Karpas-422 (cell line): ENCODE data around the gene KBTBD3. TPM values are rescaled to one million over a fixed set of nuclear protein-coding genes. Genes with fewer than 3 reads are reported as not detected.
A peak's percentile ranks its signal among the peaks of the same experiment; 100 is the strongest.

Experiments
- DNase-seq: peaks from one replicate; pipeline ENCODE4 v3.0.0-alpha.2; 2015
- H2AFZ ChIP-seq: fragments of 200-600 bp; sonication (generic); 2 replicates; pipeline ENCODE4 v1.6.1; 2014; ENCODE audit warnings: antibody characterized with exemption, low read length, mixed read lengths
- H3K27ac ChIP-seq: fragments of 200-600 bp; sonication (generic); 2 replicates; pipeline ENCODE4 v1.5.1; 2014; ENCODE audit warnings: mild to moderate bottlenecking, low read length, moderate library complexity
- H3K27me3 ChIP-seq: fragments of 200-600 bp; sonication (generic); 2 replicates; pipeline ENCODE4 v1.6.1; 2014; ENCODE audit warnings: low read length, mixed read lengths
- H3K36me3 ChIP-seq: fragments of 200-600 bp; sonication (generic); 2 replicates; pipeline ENCODE4 v1.6.1; 2014; ENCODE audit warnings: low read length, mixed read lengths; ENCODE audit not compliant: insufficient read depth
- H3K4me1 ChIP-seq: fragments of 200-600 bp; sonication (generic); 2 replicates; pipeline ENCODE4 v1.6.1; 2014; ENCODE audit warnings: mild to moderate bottlenecking, low read length, mixed read lengths
- H3K4me2 ChIP-seq: fragments of 200-600 bp; sonication (generic); 2 replicates; pipeline ENCODE4 v1.6.1; 2014; ENCODE audit warnings: low read length, low read depth, mild to moderate bottlenecking; ENCODE audit not compliant: poor library complexity, severe bottlenecking
- H3K4me3 ChIP-seq: fragments of 200-600 bp; sonication (generic); 2 replicates; pipeline ENCODE4 v1.5.1; 2014; ENCODE audit warnings: mild to moderate bottlenecking, antibody characterized with exemption, low read length, mixed read lengths
- H3K79me2 ChIP-seq: fragments of 200-600 bp; sonication (generic); 2 replicates; pipeline ENCODE4 v1.6.1; 2014; ENCODE audit warnings: mild to moderate bottlenecking, low read length, mixed read lengths
- H3K9ac ChIP-seq: fragments of 200-600 bp; sonication (generic); 2 replicates; pipeline ENCODE4 v1.6.0; 2014; ENCODE audit warnings: low read length
- H3K9me2 ChIP-seq: fragments of 200-600 bp; sonication (generic), shearing (Covaris generic); replicated peaks from 2 replicates; pipeline ENCODE4 v1.6.0; 2014; ENCODE audit warnings: mild to moderate bottlenecking, low read length, moderate library complexity; ENCODE audit not compliant: insufficient read depth
- H3K9me3 ChIP-seq: fragments of 300-700, 200-600 bp; sonication (generic); 2 replicates; pipeline ENCODE4 v1.6.1; 2014; ENCODE audit warnings: low read length, mixed read lengths
- H4K20me1 ChIP-seq: fragments of 200-600 bp; sonication (generic); 2 replicates; pipeline ENCODE4 v1.6.1; 2014; ENCODE audit warnings: mild to moderate bottlenecking, antibody characterized with exemption, low read length, low read depth; ENCODE audit not compliant: insufficient read depth
- total RNA-seq: library from RNA; depleted of rRNA; stranded (reverse); fragments of >200 nt; shearing (Covaris generic); gene quantifications from 2 replicates; pipeline ENCODE4 v1.2.3, GENCODE V29; 2014; ENCODE audit warnings: low replicate concordance

The KBTBD3 gene
- total RNA-seq, 1 experiment from 2014 or later: 13.2 TPM

DNA sequence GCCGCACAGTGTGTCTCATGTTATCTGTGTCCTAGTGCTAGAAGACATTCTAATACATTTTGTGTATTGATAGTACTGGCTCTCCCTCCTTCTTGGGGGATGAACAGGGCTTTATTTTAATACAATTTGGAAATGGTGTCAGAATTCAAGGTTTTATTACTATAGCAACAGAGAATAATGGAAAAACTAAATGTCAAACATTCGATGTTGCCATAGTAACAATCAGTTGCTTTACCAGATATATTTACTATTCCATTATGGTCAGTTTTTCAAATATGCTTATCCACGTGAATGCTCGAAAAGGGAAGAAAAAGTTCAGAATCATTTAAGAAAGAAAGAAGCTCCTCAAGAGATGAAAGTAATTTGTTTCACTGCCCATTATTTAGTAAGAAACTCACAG, 46.5 kb downstream of the KBTBD3 start:
- H3K36me3 ChIP-seq: no peaks in the 10 kb centered on the region
- no peak overlapping the region for H3K4me2 ChIP-seq
- no peak overlapping the region for H2AFZ ChIP-seq
- no peak overlapping the region for H3K27ac ChIP-seq
- no peaks in the 10 kb centered on the region for H3K9me3 ChIP-seq
- H3K9ac ChIP-seq: no peak overlapping the region
- H3K4me3 ChIP-seq: no peak overlapping the region
- H4K20me1 ChIP-seq: no peaks in the 10 kb centered on the region
- H3K4me1 ChIP-seq: no peaks in the 10 kb centered on the region
- no peaks in the 10 kb centered on the region for H3K9me2 ChIP-seq
- DNase-seq: no peak
- H3K27me3 ChIP-seq: no peaks in the 10 kb centered on the region; the same call in 1 of the 2 replicates
- H3K79me2 ChIP-seq: no peaks in the 10 kb centered on the region

DNA sequence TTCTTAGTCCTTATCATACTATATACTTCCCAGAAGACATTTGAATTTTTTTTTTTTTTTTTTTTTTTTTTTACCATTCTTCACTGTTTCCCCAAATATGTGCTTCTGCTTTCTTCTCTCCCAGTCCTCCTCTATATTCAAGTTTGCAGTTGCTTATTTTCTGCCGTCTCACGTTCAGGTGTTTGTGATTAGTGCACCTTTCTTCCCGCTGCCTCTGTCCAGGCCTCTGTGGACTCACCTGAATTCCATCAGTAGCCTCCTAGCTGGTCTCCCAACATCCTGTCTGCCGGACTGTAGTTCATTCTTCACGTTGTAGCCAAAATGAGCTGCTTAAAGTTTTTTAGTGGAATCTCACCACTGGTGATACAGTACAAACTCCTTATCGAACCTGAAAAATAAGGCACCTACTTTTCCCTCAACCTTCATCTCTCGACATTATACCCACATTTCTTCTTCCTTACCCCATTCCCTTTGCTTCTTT, 54.3 kb downstream of the KBTBD3 start:
- peaks cover 39% of the 10 kb centered on the region for H3K4me1 ChIP-seq
- peak overlapping the region; percentile 7; the same call in 1 of the 2 replicates for H3K27ac ChIP-seq
- H3K9ac ChIP-seq: peak overlapping the region; percentile 81
- peaks cover 28% of the 10 kb centered on the region for H3K36me3 ChIP-seq
- H3K4me2 ChIP-seq: peak overlapping the region; percentile 85
- peak overlapping the region; percentile 69 for H3K4me3 ChIP-seq
- peak overlapping the region; percentile 76; the same call in 1 of the 2 replicates for H2AFZ ChIP-seq
- H3K9me2 ChIP-seq: no peaks in the 10 kb centered on the region; the same call in 1 of the 2 replicates
- no peaks in the 10 kb centered on the region for H3K27me3 ChIP-seq
- no peaks in the 10 kb centered on the region for H4K20me1 ChIP-seq
- no peaks in the 10 kb centered on the region for H3K9me3 ChIP-seq
- H3K79me2 ChIP-seq: peaks cover 41% of the 10 kb centered on the region
- no peak for DNase-seq

DNA sequence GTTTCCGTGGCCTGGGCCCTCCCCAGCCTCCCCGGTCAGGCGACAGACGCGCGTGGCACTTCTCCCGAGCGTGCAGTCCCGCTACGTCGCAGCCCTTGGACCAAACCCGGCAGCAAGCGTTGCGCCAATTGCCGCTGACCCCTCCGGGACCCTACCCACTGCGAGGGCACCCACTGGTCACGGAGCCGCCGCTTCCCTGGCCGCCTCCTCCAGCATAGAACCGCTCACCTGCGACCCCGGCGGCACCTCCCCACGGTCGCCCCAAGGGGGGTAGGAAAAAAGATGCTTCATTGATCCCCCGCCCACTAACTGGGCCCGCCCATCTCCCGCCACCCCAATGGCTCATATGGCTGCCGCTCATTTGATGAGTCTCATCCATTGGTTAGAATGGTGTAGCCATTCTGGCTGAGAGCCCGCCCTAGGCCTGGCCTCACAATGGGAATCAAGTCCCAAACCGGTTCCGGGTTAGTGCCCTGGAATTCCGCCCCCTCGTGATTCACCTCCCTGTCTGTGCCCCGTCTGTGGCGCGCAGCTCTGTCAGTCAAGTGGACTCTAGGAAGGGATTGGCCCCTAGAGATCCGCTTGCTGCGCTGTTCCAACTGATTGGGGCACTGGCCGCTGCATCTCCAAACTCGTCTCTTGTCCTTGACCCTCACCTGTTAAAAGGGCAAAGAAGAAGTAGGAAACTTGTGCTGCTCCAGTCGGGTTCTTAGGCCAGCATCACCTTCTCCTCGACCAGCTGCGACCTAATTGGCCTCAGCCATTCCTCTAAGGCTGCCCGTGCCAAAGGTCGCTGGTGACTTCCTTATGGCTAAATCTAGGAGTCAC, 55.0 kb downstream of the KBTBD3 start, which contains the start of gene MSANTD4:
Gene MSANTD4, minus strand, starts transcription at position 274 of the 828 bp plus-strand sequence. CDS start 11,323 bp downstream, outside the sequence.
- peaks cover 43% of the 10 kb centered on the region for H3K4me1 ChIP-seq
- H3K79me2 ChIP-seq: peaks cover 47% of the 10 kb centered on the region
- peak within 1 kb of the TSS; percentile 69 for H3K4me3 ChIP-seq
- H3K36me3 ChIP-seq: peaks cover 31% of the 10 kb centered on the region
- no peaks in the 10 kb centered on the region; the same call in 1 of the 2 replicates for H3K9me2 ChIP-seq
- no peaks in the 10 kb centered on the region for H3K27me3 ChIP-seq
- no peaks in the 10 kb centered on the region for H3K9me3 ChIP-seq
- peak within 1 kb of the TSS; percentile 76 for H2AFZ ChIP-seq
- peak within 1 kb of the TSS; percentile 85 for H3K4me2 ChIP-seq
- DNase-seq: peak; percentile 100
- H3K9ac ChIP-seq: peak within 1 kb of the TSS; percentile 81
- H4K20me1 ChIP-seq: no peaks in the 10 kb centered on the region
- H3K27ac ChIP-seq: peak within 1 kb of the TSS; percentile 41

DNA sequence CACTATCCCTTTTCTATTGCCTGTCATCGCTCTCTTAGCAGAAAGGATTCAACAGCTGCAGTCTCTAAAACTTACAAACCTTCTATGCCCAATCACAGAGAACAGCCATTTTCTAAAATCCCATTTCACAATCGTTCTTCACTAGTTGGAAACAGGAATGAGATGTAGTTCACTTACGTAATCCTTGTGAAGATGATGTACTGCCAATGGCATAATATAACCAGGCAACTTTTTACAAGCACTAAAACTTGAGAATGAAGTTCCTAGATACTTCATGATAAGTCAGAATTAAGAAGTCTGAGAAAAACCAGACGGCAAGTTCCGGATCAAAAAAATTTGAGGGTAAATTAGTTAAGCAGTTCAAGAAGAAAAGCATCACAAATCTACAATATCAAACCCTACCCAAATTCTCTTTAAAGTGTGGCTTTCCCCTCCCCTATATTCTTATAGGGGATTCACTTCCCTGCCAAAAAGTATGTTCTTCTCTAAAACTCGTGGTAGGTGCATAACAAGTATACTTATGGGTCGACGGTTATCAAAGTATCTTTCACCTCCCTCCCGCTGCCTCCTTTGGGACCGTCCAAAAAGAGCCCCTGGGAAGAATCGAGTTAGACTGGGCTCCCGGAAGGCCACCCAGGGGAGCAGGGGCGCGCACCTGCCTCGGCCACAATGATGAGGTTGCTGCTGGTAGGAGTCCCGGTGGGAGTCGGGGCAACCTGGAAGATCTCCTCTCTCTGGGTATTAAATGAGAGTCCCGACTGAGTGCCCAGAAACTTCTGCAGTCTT, 55.8 kb downstream of the KBTBD3 start:
- no peaks in the 10 kb centered on the region for H3K9me3 ChIP-seq
- peak overlapping the region; percentile 85 for H3K4me2 ChIP-seq
- H2AFZ ChIP-seq: peak overlapping the region; percentile 60
- H3K9ac ChIP-seq: peak overlapping the region; percentile 81
- no peaks in the 10 kb centered on the region for H3K27me3 ChIP-seq
- peaks cover 37% of the 10 kb centered on the region for H3K36me3 ChIP-seq
- H3K79me2 ChIP-seq: peaks cover 55% of the 10 kb centered on the region
- peak; percentile 75 for DNase-seq
- peak overlapping the region; percentile 41 for H3K27ac ChIP-seq
- no peaks in the 10 kb centered on the region; the same call in 1 of the 2 replicates for H3K9me2 ChIP-seq
- peaks cover 51% of the 10 kb centered on the region for H3K4me1 ChIP-seq
- H4K20me1 ChIP-seq: no peaks in the 10 kb centered on the region
- peak overlapping the region; percentile 69 for H3K4me3 ChIP-seq

DNA sequence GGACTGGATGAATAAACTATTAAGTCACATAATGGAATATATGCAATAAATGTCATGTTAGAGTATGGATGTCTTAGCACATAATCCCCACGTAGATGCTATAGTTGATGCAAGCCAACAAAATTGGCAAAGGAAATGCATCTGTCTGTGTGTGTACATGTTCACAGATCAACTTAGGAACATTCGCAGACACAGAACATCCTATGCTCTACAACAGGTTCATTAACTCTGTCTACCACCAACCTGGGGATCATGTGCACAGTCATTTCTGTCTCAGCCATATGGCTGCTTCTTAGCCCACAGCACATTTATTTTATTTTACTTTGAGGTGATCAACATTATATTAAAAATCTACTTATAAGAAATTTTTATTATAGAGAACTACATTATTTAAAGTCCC, 60.1 kb downstream of the KBTBD3 start:
- no peaks in the 10 kb centered on the region for H3K27me3 ChIP-seq
- H2AFZ ChIP-seq: no peak overlapping the region
- no peak overlapping the region for H3K4me3 ChIP-seq
- H3K4me2 ChIP-seq: peak overlapping the region; percentile 5
- no peak for DNase-seq
- peaks cover 75% of the 10 kb centered on the region for H3K36me3 ChIP-seq
- no peaks in the 10 kb centered on the region; the same call in 1 of the 2 replicates for H3K9me2 ChIP-seq
- H3K79me2 ChIP-seq: peaks cover 98% of the 10 kb centered on the region
- peaks cover 65% of the 10 kb centered on the region for H3K4me1 ChIP-seq
- H4K20me1 ChIP-seq: no peaks in the 10 kb centered on the region
- no peak overlapping the region for H3K9ac ChIP-seq
- no peaks in the 10 kb centered on the region for H3K9me3 ChIP-seq
- no peak overlapping the region for H3K27ac ChIP-seq

DNA sequence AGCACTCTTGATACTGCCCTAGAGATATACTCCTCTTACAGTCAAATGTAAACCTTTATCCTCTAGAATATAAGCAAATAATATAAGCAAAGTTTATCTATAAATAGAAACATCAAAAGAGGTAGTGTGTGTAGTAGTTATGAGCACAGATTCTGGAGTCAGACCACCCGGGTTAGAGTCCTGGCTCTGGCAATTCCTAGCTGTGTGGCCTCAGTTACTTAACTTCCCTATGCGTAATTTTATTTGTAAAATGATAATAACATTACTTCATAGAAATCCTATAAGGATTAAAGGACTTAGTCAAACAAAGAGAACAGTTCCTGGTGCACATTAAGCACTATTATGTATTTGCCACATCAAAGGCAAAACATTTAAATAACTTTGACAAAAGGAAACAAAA, 62.1 kb downstream of the KBTBD3 start:
- peaks cover 99% of the 10 kb centered on the region for H3K79me2 ChIP-seq
- H3K9me2 ChIP-seq: no peaks in the 10 kb centered on the region; the same call in 1 of the 2 replicates
- H3K27ac ChIP-seq: peak overlapping the region; percentile 21
- H3K4me3 ChIP-seq: peak overlapping the region; percentile 8
- H3K36me3 ChIP-seq: peaks cover 88% of the 10 kb centered on the region
- H3K4me1 ChIP-seq: peaks cover 54% of the 10 kb centered on the region
- H2AFZ ChIP-seq: no peak overlapping the region
- 0 out of 2 replicates have a peak, but pooled peaks cover 3% of the 10 kb centered on the region for H4K20me1 ChIP-seq
- no peak overlapping the region for H3K9ac ChIP-seq
- peak; percentile 56 for DNase-seq
- H3K27me3 ChIP-seq: no peaks in the 10 kb centered on the region
- peak overlapping the region; percentile 49 for H3K4me2 ChIP-seq
- H3K9me3 ChIP-seq: no peaks in the 10 kb centered on the region

DNA sequence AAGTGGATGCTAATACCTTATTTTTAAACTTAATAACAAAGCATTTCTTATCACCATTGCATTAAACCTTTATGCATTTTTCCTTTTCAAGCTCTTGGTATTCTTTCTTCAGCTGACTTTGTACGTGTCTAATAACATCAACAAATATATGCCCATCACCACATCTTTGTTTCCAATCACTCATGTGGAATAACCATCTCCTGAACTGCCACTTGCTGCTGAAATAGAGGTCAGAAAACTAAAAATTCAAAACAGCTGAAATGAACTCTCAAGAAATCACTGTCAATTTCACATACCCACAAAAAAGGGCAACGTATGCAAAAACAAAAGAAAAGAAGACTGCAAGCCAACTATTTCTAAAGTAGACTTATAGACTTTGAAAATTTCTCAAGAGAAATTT, 62.5 kb downstream of the KBTBD3 start:
- Histone ChIP-seq H3K9ac (no peak overlapping the region), H3K4me2 (peak overlapping the region; percentile 49), H2AFZ (no peak overlapping the region), H3K27ac (peak overlapping the region; percentile 21; the same call in 1 of the 2 replicates), H3K27me3 (no peaks in the 10 kb centered on the region), H3K4me3 (peak overlapping the region; percentile 8; the same call in 1 of the 2 replicates), H3K4me1 (peaks cover 50% of the 10 kb centered on the region), H3K36me3 (peaks cover 88% of the 10 kb centered on the region), H4K20me1 (0 out of 2 replicates have a peak, but pooled peaks cover 3% of the 10 kb centered on the region), H3K79me2 (peaks cover 99% of the 10 kb centered on the region), H3K9me2 (no peaks in the 10 kb centered on the region; the same call in 1 of the 2 replicates), H3K9me3 (no peaks in the 10 kb centered on the region)
- DNase-seq: no peak
